22Rv1 (cell line): ENCODE data around the gene BEST2.

ENCODE experiments used
- ZFX ChIP-seq: fragments of 450-650 bp; IDR thresholded peaks from 2 replicates; pipeline ENCODE4 v1.6.1; 2017; ENCODE audit warnings: antibody characterized with exemption, borderline replicate concordance
- TF ChIP-seq, protein P1 (sequence below): fragments of 450-650 bp; IDR thresholded peaks from 2 replicates; pipeline ENCODE4 v1.5.1; 2017; ENCODE audit warnings: mild to moderate bottlenecking

DNA sequence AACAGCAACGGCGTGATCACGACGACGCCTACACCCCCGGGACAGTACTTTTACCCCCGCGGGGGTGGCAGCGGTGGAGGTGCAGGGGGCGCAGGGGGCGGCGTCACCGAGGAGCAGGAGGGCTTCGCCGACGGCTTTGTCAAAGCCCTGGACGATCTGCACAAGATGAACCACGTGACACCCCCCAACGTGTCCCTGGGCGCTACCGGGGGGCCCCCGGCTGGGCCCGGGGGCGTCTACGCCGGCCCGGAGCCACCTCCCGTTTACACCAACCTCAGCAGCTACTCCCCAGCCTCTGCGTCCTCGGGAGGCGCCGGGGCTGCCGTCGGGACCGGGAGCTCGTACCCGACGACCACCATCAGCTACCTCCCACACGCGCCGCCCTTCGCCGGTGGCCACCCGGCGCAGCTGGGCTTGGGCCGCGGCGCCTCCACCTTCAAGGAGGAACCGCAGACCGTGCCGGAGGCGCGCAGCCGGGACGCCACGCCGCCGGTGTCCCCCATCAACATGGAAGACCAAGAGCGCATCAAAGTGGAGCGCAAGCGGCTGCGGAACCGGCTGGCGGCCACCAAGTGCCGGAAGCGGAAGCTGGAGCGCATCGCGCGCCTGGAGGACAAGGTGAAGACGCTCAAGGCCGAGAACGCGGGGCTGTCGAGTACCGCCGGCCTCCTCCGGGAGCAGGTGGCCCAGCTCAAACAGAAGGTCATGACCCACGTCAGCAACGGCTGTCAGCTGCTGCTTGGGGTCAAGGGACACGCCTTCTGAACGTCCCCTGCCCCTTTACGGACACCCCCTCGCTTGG, 40.7 kb downstream of the BEST2 start:
- TF ChIP-seq, protein P1, sequence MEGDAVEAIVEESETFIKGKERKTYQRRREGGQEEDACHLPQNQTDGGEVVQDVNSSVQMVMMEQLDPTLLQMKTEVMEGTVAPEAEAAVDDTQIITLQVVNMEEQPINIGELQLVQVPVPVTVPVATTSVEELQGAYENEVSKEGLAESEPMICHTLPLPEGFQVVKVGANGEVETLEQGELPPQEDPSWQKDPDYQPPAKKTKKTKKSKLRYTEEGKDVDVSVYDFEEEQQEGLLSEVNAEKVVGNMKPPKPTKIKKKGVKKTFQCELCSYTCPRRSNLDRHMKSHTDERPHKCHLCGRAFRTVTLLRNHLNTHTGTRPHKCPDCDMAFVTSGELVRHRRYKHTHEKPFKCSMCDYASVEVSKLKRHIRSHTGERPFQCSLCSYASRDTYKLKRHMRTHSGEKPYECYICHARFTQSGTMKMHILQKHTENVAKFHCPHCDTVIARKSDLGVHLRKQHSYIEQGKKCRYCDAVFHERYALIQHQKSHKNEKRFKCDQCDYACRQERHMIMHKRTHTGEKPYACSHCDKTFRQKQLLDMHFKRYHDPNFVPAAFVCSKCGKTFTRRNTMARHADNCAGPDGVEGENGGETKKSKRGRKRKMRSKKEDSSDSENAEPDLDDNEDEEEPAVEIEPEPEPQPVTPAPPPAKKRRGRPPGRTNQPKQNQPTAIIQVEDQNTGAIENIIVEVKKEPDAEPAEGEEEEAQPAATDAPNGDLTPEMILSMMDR = no peak
- no peak for TF ChIP-seq ZFX
